K562 (cell line): ENCODE measurements around the gene SNX25. TPM values are rescaled to one million over a fixed set of nuclear protein-coding genes. Genes with fewer than 3 reads are reported as not detected.
"Not testable (repeated sequence)": the region's sequence is repeated elsewhere in the genome, so short reads cannot be mapped to it uniquely, and the experiment has no call there.

Source experiments
- ATAC-seq: fragments of 200-7000 bp; cut with Tn5 transposase; 3 replicates; pipeline ENCODE4 v1.9.1; 2020; ENCODE audit warnings: moderate library complexity
- BruUV-seq: library from RNA; stranded (reverse); fragments of 400-500 nt; replicated peaks from 2 replicates; lab custom pipeline; 2021; lab: Mats Ljungman, UMichigan
- CTCF ChIA-PET: fragments of 300-600 bp; formaldehyde crosslinking; extraction: SDS; loops from one replicate; lab custom pipeline; 2021; ENCODE audit warnings: low intra/inter-chr PET ratio; lab: Yijun Ruan, JAX
- POLR2A ChIA-PET: fragments of 300-600, 350-650 bp; sonication (Branson Sonifier 250); formaldehyde crosslinking; extraction: SDS; loops from one replicate; lab custom pipeline; 2021; ENCODE audit warnings: antibody characterized with exemption, inconsistent platforms; lab: Yijun Ruan, JAX
- DNase-seq, 4 experiments: peaks; one replicate each; pipeline versions ENCODE4 v3.0.0 to v3.0.0-alpha.2; 2011 to 2018; ENCODE audit warnings: low spot score in 3 of 4, mixed read lengths in 3 of 4; ENCODE audit errors: extremely low read depth in 1 of 4
- FAIRE-seq: peaks from 2 replicates; lab custom pipeline; 2011; peaks lifted over from hg19 to GRCh38; lab: Jason Lieb, UNC
- H2AFZ ChIP-seq: 2 replicates; pipeline ENCODE4 v1.6.0; 2011; ENCODE audit warnings: low read depth, low read length, control low read depth, inconsistent platforms
- H3K27ac ChIP-seq: fragments of 200-600 bp; 3 replicates; pipeline ENCODE4 v1.8.0; 2011; ENCODE audit warnings: low read depth, mild to moderate bottlenecking, control low read depth, inconsistent platforms, low read length, moderate library complexity, mixed read lengths; ENCODE audit errors: extremely low read depth
- H3K27me3 ChIP-seq, 2 experiments: fragments of 300-600 bp in 1 of 2; 2 replicates in 1 of 2; 3 replicates in 1 of 2; pipeline versions ENCODE4 v1.6.0 to v1.8.0; 2011; ENCODE audit warnings: inconsistent platforms in 2 of 2, low read length in 2 of 2, mild to moderate bottlenecking in 1 of 2, mixed read lengths in 1 of 2, moderate library complexity in 1 of 2; ENCODE audit not compliant: control insufficient read depth in 2 of 2, insufficient read depth in 2 of 2
- H3K36me3 ChIP-seq: fragments of 300-600 bp; 3 replicates; pipeline ENCODE4 v1.8.0; 2011; ENCODE audit warnings: mild to moderate bottlenecking, low read length, inconsistent platforms; ENCODE audit not compliant: control insufficient read depth, insufficient read depth
- H3K4me1 ChIP-seq, 2 experiments: fragments of 200-600 bp in 1 of 2; replicated peaks in 1 of 2; 2 replicates in 1 of 2; 3 replicates in 1 of 2; pipeline versions ENCODE4 v1.5.1 to v1.8.0; 2011; ENCODE audit warnings: inconsistent platforms in 2 of 2, low read length in 2 of 2, mild to moderate bottlenecking in 1 of 2, mixed read lengths in 1 of 2, moderate library complexity in 1 of 2; ENCODE audit not compliant: control insufficient read depth in 2 of 2, insufficient read depth in 2 of 2
- H3K4me2 ChIP-seq: 2 replicates; pipeline ENCODE4 v1.6.1; 2011; ENCODE audit warnings: low read length, control low read depth, inconsistent platforms, mixed read lengths; ENCODE audit not compliant: insufficient read depth
- H3K4me3 ChIP-seq: fragments of 200-600 bp; sonication (generic), shearing (Covaris generic); 2 replicates; pipeline ENCODE4 v1.5.1; 2016; ENCODE audit warnings: control low read depth, inconsistent platforms
- H3K79me2 ChIP-seq: fragments of 200-600 bp; 3 replicates; pipeline ENCODE4 v1.8.0; 2011; ENCODE audit warnings: low read length, inconsistent platforms; ENCODE audit not compliant: control insufficient read depth, insufficient read depth
- H3K9ac ChIP-seq, 2 experiments: 2 replicates each; pipeline versions ENCODE4 v1.6.0 to v1.6.1; 2011; ENCODE audit warnings: low read depth in 2 of 2, low read length in 2 of 2, control low read depth in 1 of 2, inconsistent platforms in 1 of 2, mild to moderate bottlenecking in 1 of 2, mixed read lengths in 1 of 2; ENCODE audit not compliant: insufficient read depth in 1 of 2
- H3K9me1 ChIP-seq: one replicate; pipeline ENCODE4 v1.6.0; 2011; ENCODE audit warnings: inconsistent platforms, mild to moderate bottlenecking, low read length, moderate library complexity; ENCODE audit not compliant: control insufficient read depth, insufficient read depth
- H3K9me3 ChIP-seq: replicated peaks from 2 replicates; pipeline ENCODE4 v1.5.1; 2011; ENCODE audit warnings: low read depth, low read length, inconsistent platforms; ENCODE audit not compliant: control insufficient read depth, insufficient read depth
- H4K20me1 ChIP-seq: replicated peaks from 2 replicates; pipeline ENCODE4 v1.6.1; 2011; ENCODE audit warnings: low read length, inconsistent platforms, mixed read lengths; ENCODE audit not compliant: control insufficient read depth, insufficient read depth
- HMGN3 ChIP-seq: IDR thresholded peaks from 2 replicates; pipeline ENCODE4 v1.6.1; 2011; ENCODE audit warnings: borderline replicate concordance, low read depth, mild to moderate bottlenecking, mixed read lengths, low read length; ENCODE audit not compliant: insufficient read length; ENCODE audit errors: extremely low read depth
- PHF8 ChIP-seq: fragments of 200-600 bp; sonication (generic); IDR thresholded peaks from 2 replicates; pipeline ENCODE4 v1.6.1; 2012; ENCODE audit warnings: mixed run types, mild to moderate bottlenecking, inconsistent platforms, low read length, moderate library complexity, borderline replicate concordance
- POLR2G ChIP-seq: fragments of 200-400 bp; formaldehyde crosslinking; IDR thresholded peaks from 2 replicates; pipeline ENCODE4 v1.6.1; 2017; ENCODE audit warnings: low read depth, mild to moderate bottlenecking, antibody characterized with exemption, low read length, moderate library complexity
- RBBP5 ChIP-seq: fragments of 200-600 bp; sonication (generic); IDR thresholded peaks from 2 replicates; pipeline ENCODE4 v1.6.1; 2012; ENCODE audit warnings: borderline replicate concordance, mild to moderate bottlenecking, low read length, control low read depth, inconsistent platforms; ENCODE audit not compliant: insufficient read depth, poor library complexity, severe bottlenecking
- RBFOX2 ChIP-seq: fragments of 200-400 bp; formaldehyde crosslinking; IDR thresholded peaks from 2 replicates; pipeline ENCODE4 v1.6.1; 2017; ENCODE audit warnings: low read depth, mild to moderate bottlenecking, low read length, moderate library complexity
- WGBS: fragments of 100-300 bp; shearing (Covaris generic); methylation state at CpG from one replicate; pipeline ENCODE4 v1.1.6; 2016; ENCODE audit warnings: low coverage, mixed read lengths; ENCODE audit not compliant: insufficient coverage; ENCODE audit errors: missing lambda C conversion rate; 5-methylcytosine and 5-hydroxymethylcytosine counted together
- in situ Hi-C: fragments of 300-500 bp; cut with MboI; formaldehyde crosslinking; loops from 4 replicates; pipeline ENCODE4 v1.15.0; 2018; ENCODE audit warnings: inconsistent platforms, mixed read lengths
- intact Hi-C: fragments of 100-400 bp; cut with micrococcal nuclease; formaldehyde crosslinking; loops from 2 replicates; pipeline ENCODE4 v1.14.2; 2022
- polyA plus RNA-seq, 8 experiments: library from polyadenylated mRNA; depleted of rRNA in 4 of 8; stranded (reverse) in 5 of 8; unstranded in 3 of 8; fragments of >200 nt; fragmentation: Nextera tagmentation in 2 of 8; fragmentation: Illumina TruSeq in 1 of 8; extraction: Ambion mirVana in 2 of 8; extraction: Trizol in 1 of 8; gene quantifications; 2 replicates each; pipeline versions ENCODE4 v1.2.1 to v1.2.3, GENCODE V29; 2011 to 2014; ENCODE audit warnings: inconsistent platforms in 1 of 8, missing spikeins in 1 of 8
- total RNA-seq, 7 experiments: library from RNA; depleted of rRNA in 6 of 7; stranded (reverse); fragments of >200 nt in 6 of 7; fragmentation: Illumina TruSeq in 2 of 7; extraction: Trizol in 2 of 7; gene quantifications; 2 replicates each; pipeline versions ENCODE4 v1.2.1 to v1.2.3, GENCODE V29; 2011 to 2021; ENCODE audit warnings: low replicate concordance in 1 of 7

SNX25 gene
- total and polyA plus RNA-seq, 9 of the 15 experiments (the other 6 are each of a cell fraction or from before 2014, with no cell fraction given): 2.5 to 23.4 (median 13.3) TPM

DNA sequence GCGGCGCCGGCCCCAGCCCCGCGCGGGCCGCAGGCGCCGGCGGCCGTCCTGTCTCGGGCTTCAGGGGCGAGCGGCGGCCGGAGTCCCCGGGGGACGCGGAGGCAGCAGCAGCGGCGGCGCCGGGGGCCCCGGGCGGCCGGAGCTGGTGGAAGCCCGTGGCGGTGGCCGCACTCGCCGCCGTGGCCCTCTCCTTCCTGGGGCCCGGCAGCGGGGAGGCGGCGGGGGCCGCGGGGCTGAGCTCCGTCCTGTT is 379 bp downstream of the SNX25 start:
- peak overlapping the region; percentile 68 for H3K4me3 ChIP-seq
- peak overlapping the region; percentile 50 to 91; a peak in 3 of 4 replicates for H3K9ac ChIP-seq
- H3K9me1 ChIP-seq, CTCF ChIA-PET, H3K9me3 ChIP-seq, FAIRE-seq, H3K36me3 ChIP-seq, H3K27me3 ChIP-seq, DNase-seq, BruUV-seq: not testable (repeated sequence)
- POLR2A ChIA-PET: interaction anchor here (0.7 kb wide), 1 partner anchor 364 kb away, joined by 3 read pairs; no protein-coding TSS in a partner anchor
- intact Hi-C loops: loop anchor here (5.0 kb wide), 1 partner anchor 38 kb away; no protein-coding TSS in a partner anchor
- peak; percentile 10; the same call in 2 of the 3 replicates for ATAC-seq
- peaks cover 13% of the 10 kb centered on the region for H4K20me1 ChIP-seq
- peak overlapping the region; percentile 83; the same call in 1 of the 2 replicates for H3K4me2 ChIP-seq
- H3K4me1 ChIP-seq: peaks cover 34 to 38% of the 10 kb centered on the region in 2 experiments; a peak in 4 of 5 replicates
- in situ Hi-C loops: loop anchor here (10.0 kb wide), 1 partner anchor 185 kb away; the partner anchor contains the start of genes ANKRD37 and LRP2BP
- H3K79me2 ChIP-seq: peaks cover 43% of the 10 kb centered on the region
- TF ChIP-seq PHF8 (peak; percentile 21; the same call in 1 of the 2 replicates), HMGN3 (peak; percentile 31), RBBP5 (peak; percentile 11), POLR2G (peak; percentile 63), RBFOX2 (peak; percentile 63; the same call in 1 of the 2 replicates)
- H3K27ac ChIP-seq: peak overlapping the region; percentile 44; the same call in 1 of the 3 replicates
- 0% methylated on average over 10 of the region's 39 CpGs for WGBS
- peak overlapping the region; percentile 18; the same call in 1 of the 2 replicates for H2AFZ ChIP-seq
